ENCODE results near the gene ZNF593OS. TPM values are rescaled to one million over a fixed set of nuclear protein-coding genes. Genes with fewer than 3 reads are reported as not detected.
A peak's percentile ranks its signal among the peaks of the same experiment; 100 is the strongest.

Gene ZNF593OS
- total and polyA plus RNA-seq, 9 donors: 0.31 to 1.6 (median 0.88) TPM

GRCh38 chr1:26169198-26169554 is 2.5 kb downstream of the ZNF593OS start:
- WGBS (ENCODE audit: insufficient coverage): no CpG with 5 or more reads among the region's 4 CpGs
- peak overlapping the region; percentile 62 for H3K27ac ChIP-seq (ENCODE audit: low read length)
- peak overlapping the region; percentile 81 for H3K4me3 ChIP-seq (ENCODE audit: low read length)
- peaks cover 35% of the 10 kb centered on the region for H3K4me1 ChIP-seq (ENCODE audit: control insufficient read depth, insufficient read depth, low read length)
- peaks cover 11% of the 10 kb centered on the region for H3K36me3 ChIP-seq (ENCODE audit: control insufficient read depth, insufficient read depth, low read length)
- DNase-seq: no peak
- H3K27me3 ChIP-seq (ENCODE audit: control insufficient read depth, insufficient read depth, low read length): peaks cover 3% of the 10 kb centered on the region
- H3K9me3 ChIP-seq (replicated peaks; ENCODE audit: control insufficient read depth, low read depth, low read length): no peaks in the 10 kb centered on the region

DNA sequence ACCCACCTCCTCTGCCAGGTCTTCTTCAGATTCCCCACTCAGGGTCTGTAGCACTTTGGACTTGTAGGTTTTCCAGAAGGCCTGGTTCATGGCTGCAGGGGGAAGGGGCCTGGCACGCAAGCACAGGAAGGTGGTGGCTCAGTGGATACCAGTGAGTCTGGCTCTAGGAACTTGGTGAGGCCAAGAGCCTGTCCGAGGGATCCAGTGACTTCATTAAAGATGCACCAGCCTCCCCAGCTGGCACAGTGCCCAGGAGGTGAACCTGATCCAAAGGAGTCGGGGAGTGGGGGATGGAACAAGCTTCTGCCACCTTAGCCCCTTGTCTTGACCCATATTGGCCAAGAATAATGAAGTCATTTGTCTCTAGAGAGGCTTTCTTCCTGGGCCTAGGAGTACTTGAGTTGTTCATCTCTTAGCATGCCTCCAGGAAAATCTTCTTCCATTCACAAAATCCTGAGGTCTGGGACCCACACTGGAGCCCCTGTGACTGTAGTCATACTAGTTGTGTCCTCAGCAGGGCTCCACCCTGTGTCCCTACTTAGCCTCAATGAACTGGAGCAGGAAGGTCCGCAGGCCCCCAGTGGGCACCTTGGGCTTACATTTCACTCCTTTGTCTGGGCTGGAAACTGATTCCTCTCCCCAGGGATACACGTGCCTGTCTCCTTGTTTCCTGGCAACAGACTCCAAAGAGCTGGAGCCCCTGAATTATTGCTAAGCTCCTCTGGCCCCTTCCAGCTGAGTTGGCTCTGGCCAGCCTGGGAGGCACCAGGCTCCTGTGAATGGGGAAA is 3.0 kb downstream of the ZNF593OS start, which contains the start of gene C1orf232:
TSS of gene C1orf232 (minus strand) at position 554 of the 788 bp plus-strand sequence. CDS start at position 90, 464 bp downstream.
- peaks cover 11% of the 10 kb centered on the region for H3K36me3 ChIP-seq (ENCODE audit: control insufficient read depth, insufficient read depth, low read length)
- H3K27me3 ChIP-seq (ENCODE audit: control insufficient read depth, insufficient read depth, low read length): peaks cover 3% of the 10 kb centered on the region
- H3K4me3 ChIP-seq (ENCODE audit: low read length): peak within 1 kb of the TSS; percentile 81
- no peaks in the 10 kb centered on the region for H3K9me3 ChIP-seq (replicated peaks; ENCODE audit: control insufficient read depth, low read depth, low read length)
- DNase-seq: peak; percentile 34
- peak within 1 kb of the TSS; percentile 62 for H3K27ac ChIP-seq (ENCODE audit: low read length)
- peaks cover 40% of the 10 kb centered on the region for H3K4me1 ChIP-seq (ENCODE audit: control insufficient read depth, insufficient read depth, low read length)
- WGBS (ENCODE audit: insufficient coverage): 49% methylated on average over 4 of the region's 5 CpGs

DNA sequence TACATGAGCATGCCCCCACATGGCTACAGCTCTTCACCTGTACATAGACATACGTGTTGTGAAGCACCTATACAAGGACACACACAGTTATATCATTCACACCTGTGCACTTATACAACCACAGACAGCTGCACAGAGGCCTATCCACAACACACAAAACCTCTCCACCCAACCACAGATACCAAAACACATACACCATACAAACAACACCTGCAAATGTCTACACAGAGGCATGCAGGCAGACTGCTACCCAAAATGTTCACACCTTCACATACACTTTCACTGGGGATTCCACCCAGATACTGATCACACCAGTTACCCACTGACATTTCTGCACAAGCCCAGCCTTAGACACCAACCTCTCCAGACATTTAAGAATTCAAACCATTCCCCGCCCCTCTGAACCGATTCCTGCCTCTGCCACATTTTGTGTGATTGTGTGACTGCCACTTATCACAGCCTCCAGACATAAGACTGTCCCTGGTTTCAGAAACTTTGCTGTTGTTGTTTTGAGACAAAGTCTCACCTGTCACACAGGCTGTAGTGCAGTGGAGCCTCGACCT is 4.8 kb downstream of the ZNF593OS start:
- WGBS (ENCODE audit: insufficient coverage): 78% methylated on average over 4 of the region's 4 CpGs
- Histone ChIP-seq H3K27me3 (ENCODE audit: control insufficient read depth, insufficient read depth, low read length) (peaks cover 9% of the 10 kb centered on the region), H3K4me1 (ENCODE audit: control insufficient read depth, insufficient read depth, low read length) (peaks cover 44% of the 10 kb centered on the region), H3K36me3 (ENCODE audit: control insufficient read depth, insufficient read depth, low read length) (peaks cover 9% of the 10 kb centered on the region), H3K9me3 (replicated peaks; ENCODE audit: control insufficient read depth, low read depth, low read length) (no peaks in the 10 kb centered on the region), H3K27ac (ENCODE audit: low read length) (no peak overlapping the region), H3K4me3 (ENCODE audit: low read length) (no peak overlapping the region)
- DNase-seq: no peak

DNA sequence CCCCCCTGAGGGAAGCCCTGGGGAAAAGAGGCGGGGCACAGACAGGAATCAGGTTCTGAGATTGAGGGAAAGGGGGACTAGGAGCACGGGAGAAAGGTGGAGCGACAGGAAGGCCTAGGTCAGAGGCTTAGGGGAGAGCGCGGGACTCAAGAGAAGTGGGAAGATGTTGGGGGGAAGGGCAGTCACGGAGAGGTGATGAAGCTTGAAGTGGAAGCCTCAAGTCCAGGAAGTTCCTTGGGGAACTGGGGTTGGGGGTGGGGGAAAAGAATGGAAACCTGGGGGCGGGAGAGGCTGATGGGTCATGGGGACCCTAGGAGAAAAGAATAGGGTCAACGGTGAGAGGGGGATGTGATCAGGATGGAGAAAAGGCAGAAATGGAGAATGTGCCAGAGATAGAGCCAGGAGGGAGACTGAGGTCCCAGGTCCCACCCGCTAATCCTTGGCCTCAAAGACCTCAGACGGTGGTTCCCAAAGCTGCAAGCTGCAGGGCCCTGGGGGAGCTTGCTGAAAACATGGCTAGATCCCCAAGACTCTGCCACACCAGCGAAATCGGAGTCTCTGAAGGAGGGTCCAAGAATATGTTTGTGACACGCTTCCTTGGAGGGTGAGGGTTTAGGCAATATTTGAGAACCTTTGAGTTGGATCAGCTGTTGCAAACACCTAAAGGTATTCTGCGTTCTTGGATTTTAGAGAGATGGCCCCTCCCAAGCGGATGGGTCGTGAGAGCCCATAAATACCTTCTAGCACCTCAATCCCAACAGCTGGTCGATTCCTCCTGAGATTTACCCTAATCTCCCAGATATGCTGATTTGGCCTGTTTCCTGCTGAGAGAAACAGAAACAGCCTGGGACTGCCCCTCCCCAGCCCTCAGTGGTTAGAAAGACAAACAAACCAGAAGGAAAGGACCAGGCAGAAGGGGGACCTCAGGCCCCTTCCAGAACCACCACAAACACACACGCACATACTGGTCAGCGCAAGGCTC is 6.5 kb downstream of the ZNF593OS start:
- Histone ChIP-seq H3K9me3 (replicated peaks; ENCODE audit: control insufficient read depth, low read depth, low read length) (no peaks in the 10 kb centered on the region), H3K4me3 (ENCODE audit: low read length) (no peak overlapping the region), H3K27ac (ENCODE audit: low read length) (no peak overlapping the region), H3K4me1 (ENCODE audit: control insufficient read depth, insufficient read depth, low read length) (peaks cover 40% of the 10 kb centered on the region), H3K27me3 (ENCODE audit: control insufficient read depth, insufficient read depth, low read length) (peaks cover 15% of the 10 kb centered on the region), H3K36me3 (ENCODE audit: control insufficient read depth, insufficient read depth, low read length) (no peaks in the 10 kb centered on the region)
- WGBS (ENCODE audit: insufficient coverage): 48% methylated on average over 11 of the region's 19 CpGs
- no peak for DNase-seq

DNA sequence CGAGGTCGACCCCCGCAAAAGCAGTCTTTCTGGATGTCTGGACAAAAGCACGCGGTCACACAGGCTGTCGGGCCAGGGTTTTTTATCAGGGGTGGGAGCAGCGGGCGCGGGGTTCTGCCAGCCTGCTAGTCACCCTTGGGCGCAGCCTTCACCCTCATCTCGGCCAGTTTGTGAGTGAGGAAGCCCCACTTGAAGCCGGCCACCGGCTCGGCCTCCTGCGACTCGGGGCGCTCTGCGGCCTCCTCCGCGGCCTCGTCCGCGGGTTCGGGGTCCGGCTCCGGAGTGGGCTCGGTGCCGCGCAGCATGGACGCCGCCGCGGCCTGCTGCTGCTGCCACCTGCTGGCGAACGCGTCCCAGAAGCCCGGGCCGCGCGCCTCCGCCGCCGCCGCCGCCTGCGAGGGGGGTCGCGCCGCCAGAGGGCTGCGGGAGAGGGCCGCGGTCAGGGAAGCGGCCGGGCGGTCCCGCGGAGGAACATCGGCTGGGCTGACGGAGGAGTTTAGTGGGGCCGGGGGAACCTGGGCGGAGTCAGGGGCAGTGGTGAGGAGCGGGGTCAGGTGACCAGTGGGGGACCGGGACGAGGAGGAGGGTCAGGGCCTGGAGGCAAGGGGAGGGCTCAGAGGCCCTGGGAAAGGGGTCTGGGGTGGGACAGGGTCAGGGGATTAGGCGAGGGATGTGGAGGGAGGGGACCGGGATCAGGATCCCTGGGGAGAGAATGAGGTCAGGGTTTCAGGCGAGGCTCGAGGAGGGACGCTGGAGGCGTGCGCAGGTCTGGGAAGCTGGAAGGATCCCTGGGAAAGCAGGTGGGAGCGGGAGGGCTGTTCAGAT is 7.4 kb downstream of the ZNF593OS start:
- H3K27ac ChIP-seq (ENCODE audit: low read length): no peak overlapping the region
- H3K9me3 ChIP-seq (replicated peaks; ENCODE audit: control insufficient read depth, low read depth, low read length): no peaks in the 10 kb centered on the region
- H3K27me3 ChIP-seq (ENCODE audit: control insufficient read depth, insufficient read depth, low read length): peaks cover 15% of the 10 kb centered on the region
- H3K4me3 ChIP-seq (ENCODE audit: low read length): peak overlapping the region; percentile 33
- peak; percentile 48 for DNase-seq
- WGBS (ENCODE audit: insufficient coverage): 9% methylated on average over 72 of the region's 72 CpGs
- peaks cover 42% of the 10 kb centered on the region for H3K4me1 ChIP-seq (ENCODE audit: control insufficient read depth, insufficient read depth, low read length)
- H3K36me3 ChIP-seq (ENCODE audit: control insufficient read depth, insufficient read depth, low read length): no peaks in the 10 kb centered on the region

- H3K4me3 ChIP-seq (ENCODE audit: low read length): no peak overlapping the region
- H3K4me1 ChIP-seq (ENCODE audit: control insufficient read depth, insufficient read depth, low read length): peaks cover 40% of the 10 kb centered on the region
- no peaks in the 10 kb centered on the region for H3K9me3 ChIP-seq (replicated peaks; ENCODE audit: control insufficient read depth, low read depth, low read length)
- DNase-seq: no peak
- peaks cover 15% of the 10 kb centered on the region for H3K27me3 ChIP-seq (ENCODE audit: control insufficient read depth, insufficient read depth, low read length)
- WGBS (ENCODE audit: insufficient coverage): 73% methylated on average over 3 of the region's 9 CpGs
- H3K36me3 ChIP-seq (ENCODE audit: control insufficient read depth, insufficient read depth, low read length): no peaks in the 10 kb centered on the region
- H3K27ac ChIP-seq (ENCODE audit: low read length): no peak overlapping the region
Observed at GRCh38 chr1:26163684-26164035, 8.0 kb downstream of the ZNF593OS start.

DNA sequence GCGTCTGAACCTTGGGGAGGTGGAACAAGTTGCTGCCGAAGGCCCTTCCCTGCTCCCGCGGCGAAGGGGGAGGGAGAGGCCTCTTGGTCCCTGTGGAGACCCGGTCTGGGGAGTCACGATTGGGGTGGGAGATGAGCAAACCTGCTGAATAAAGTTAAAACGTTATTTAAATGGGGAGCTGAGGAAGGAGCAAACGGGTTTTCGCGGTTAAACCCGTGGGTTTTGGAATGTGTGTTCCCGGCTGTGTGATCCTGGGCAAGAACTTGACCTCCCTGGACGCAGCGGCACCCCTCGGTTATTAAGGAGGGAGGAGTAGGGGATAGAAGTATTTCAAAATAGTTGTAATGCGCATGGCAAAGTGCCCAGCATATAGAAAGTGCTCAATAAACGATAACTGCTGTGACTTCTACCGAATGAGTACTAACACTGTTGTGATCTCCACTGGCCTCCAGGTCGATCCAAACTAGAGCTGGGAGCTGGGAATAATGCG is 9.4 kb downstream of the ZNF593OS start:
- peaks cover 18% of the 10 kb centered on the region for H3K27me3 ChIP-seq (ENCODE audit: control insufficient read depth, insufficient read depth, low read length)
- H3K4me3 ChIP-seq (ENCODE audit: low read length): peak overlapping the region; percentile 46
- no peaks in the 10 kb centered on the region for H3K36me3 ChIP-seq (ENCODE audit: control insufficient read depth, insufficient read depth, low read length)
- H3K4me1 ChIP-seq (ENCODE audit: control insufficient read depth, insufficient read depth, low read length): peaks cover 44% of the 10 kb centered on the region
- no peak overlapping the region for H3K27ac ChIP-seq (ENCODE audit: low read length)
- 35% methylated on average over 18 of the region's 21 CpGs for WGBS (ENCODE audit: insufficient coverage)
- no peaks in the 10 kb centered on the region for H3K9me3 ChIP-seq (replicated peaks; ENCODE audit: control insufficient read depth, low read depth, low read length)
- no peak for DNase-seq

- Histone ChIP-seq H3K4me3 (ENCODE audit: low read length) (peak overlapping the region; percentile 46), H3K4me1 (ENCODE audit: control insufficient read depth, insufficient read depth, low read length) (peaks cover 48% of the 10 kb centered on the region), H3K9me3 (replicated peaks; ENCODE audit: control insufficient read depth, low read depth, low read length) (no peaks in the 10 kb centered on the region), H3K27me3 (ENCODE audit: control insufficient read depth, insufficient read depth, low read length) (peaks cover 18% of the 10 kb centered on the region), H3K36me3 (ENCODE audit: control insufficient read depth, insufficient read depth, low read length) (no peaks in the 10 kb centered on the region), H3K27ac (ENCODE audit: low read length) (peak overlapping the region; percentile 20)
- peak; percentile 69 for DNase-seq
- 1% methylated on average over 98 of the region's 98 CpGs for WGBS (ENCODE audit: insufficient coverage)
Observed at GRCh38 chr1:26161415-26162219, 10.0 kb downstream of the ZNF593OS start.

Measured in muscle of leg (tissue), 11 donors.